Measurements from ENCODE around the gene CCDC137. TPM values are rescaled to one million over a fixed set of nuclear protein-coding genes. Genes with fewer than 3 reads are reported as not detected.

CCDC137 gene
- total RNA-seq, 1 experiment from 2014 or later = 40.7 TPM

- Histone ChIP-seq H3K36me3 (replicated peaks; ENCODE audit: control insufficient read depth, insufficient read depth, low read length) (no peaks in the 10 kb centered on the region), H3K27me3 (ENCODE audit: control insufficient read depth, insufficient read depth, low read length) (peaks cover 20% of the 10 kb centered on the region)
- peak; percentile 57 for DNase-seq
Observed at GRCh38 chr17:81644976-81645952, 21.3 kb upstream of the CCDC137 start.

GRCh38 chr17:81646869-81647600 lies 19.5 kb upstream of the CCDC137 start:
- peak; percentile 64 for DNase-seq
- Histone ChIP-seq H3K36me3 (replicated peaks; ENCODE audit: control insufficient read depth, insufficient read depth, low read length) (no peaks in the 10 kb centered on the region), H3K4me3 (ENCODE audit: insufficient read depth, low read depth, low read length) (no peak overlapping the region; the same call in 1 of the 2 replicates), H3K27me3 (ENCODE audit: control insufficient read depth, insufficient read depth, low read length) (peaks cover 20% of the 10 kb centered on the region)

More at GRCh38 chr17:81644976-81645952, 21.3 kb upstream of the CCDC137 start:
- no peak overlapping the region for H3K4me3 ChIP-seq (ENCODE audit: insufficient read depth, low read depth, low read length)

- peaks cover 20% of the 10 kb centered on the region for H3K27me3 ChIP-seq (ENCODE audit: control insufficient read depth, insufficient read depth, low read length)
- no peak for DNase-seq
- no peaks in the 10 kb centered on the region for H3K36me3 ChIP-seq (replicated peaks; ENCODE audit: control insufficient read depth, insufficient read depth, low read length)
- H3K4me3 ChIP-seq (ENCODE audit: insufficient read depth, low read depth, low read length) = peak overlapping the region; percentile 31; the same call in 1 of the 2 replicates
Observed at GRCh38 chr17:81647640-81648012, 18.9 kb upstream of the CCDC137 start.

GRCh38 chr17:81648013-81648706 lies 18.4 kb upstream of the CCDC137 start:
- DNase-seq = peak; percentile 81
- Histone ChIP-seq H3K27me3 (ENCODE audit: control insufficient read depth, insufficient read depth, low read length) (peaks cover 20% of the 10 kb centered on the region), H3K4me3 (ENCODE audit: insufficient read depth, low read depth, low read length) (peak overlapping the region; percentile 31), H3K36me3 (replicated peaks; ENCODE audit: control insufficient read depth, insufficient read depth, low read length) (no peaks in the 10 kb centered on the region)

GRCh38 chr17:81648707-81649085 lies 17.8 kb upstream of the CCDC137 start:
- DNase-seq = peak; percentile 57

GRCh38 chr17:81650951-81651350 lies 15.6 kb upstream of the CCDC137 start:
- H3K36me3 ChIP-seq (replicated peaks; ENCODE audit: control insufficient read depth, insufficient read depth, low read length) = no peaks in the 10 kb centered on the region
- no peak for DNase-seq
- peaks cover 20% of the 10 kb centered on the region for H3K27me3 ChIP-seq (ENCODE audit: control insufficient read depth, insufficient read depth, low read length)
- no peak overlapping the region for H3K4me3 ChIP-seq (ENCODE audit: insufficient read depth, low read depth, low read length)

More at GRCh38 chr17:81648707-81649085, 17.8 kb upstream of the CCDC137 start:
- no peaks in the 10 kb centered on the region for H3K36me3 ChIP-seq (replicated peaks; ENCODE audit: control insufficient read depth, insufficient read depth, low read length)
- H3K27me3 ChIP-seq (ENCODE audit: control insufficient read depth, insufficient read depth, low read length) = peaks cover 20% of the 10 kb centered on the region
- H3K4me3 ChIP-seq (ENCODE audit: insufficient read depth, low read depth, low read length) = peak overlapping the region; percentile 31; the same call in 1 of the 2 replicates

GRCh38 chr17:81651692-81652091 lies 14.8 kb upstream of the CCDC137 start:
- Histone ChIP-seq H3K27me3 (ENCODE audit: control insufficient read depth, insufficient read depth, low read length) (peaks cover 20% of the 10 kb centered on the region), H3K36me3 (replicated peaks; ENCODE audit: control insufficient read depth, insufficient read depth, low read length) (no peaks in the 10 kb centered on the region), H3K4me3 (ENCODE audit: insufficient read depth, low read depth, low read length) (no peak overlapping the region)
- peak; percentile 52 for DNase-seq

GRCh38 chr17:81652906-81653771 lies 13.4 kb upstream of the CCDC137 start:
- peaks cover 9% of the 10 kb centered on the region for H3K27me3 ChIP-seq (ENCODE audit: control insufficient read depth, insufficient read depth, low read length)
- peak; percentile 94 for DNase-seq
- no peaks in the 10 kb centered on the region for H3K36me3 ChIP-seq (replicated peaks; ENCODE audit: control insufficient read depth, insufficient read depth, low read length)
- H3K4me3 ChIP-seq (ENCODE audit: insufficient read depth, low read depth, low read length) = peak overlapping the region; percentile 25

GRCh38 chr17:81655378-81656117 lies 11.0 kb upstream of the CCDC137 start:
- Histone ChIP-seq H3K27me3 (ENCODE audit: control insufficient read depth, insufficient read depth, low read length) (no peaks in the 10 kb centered on the region), H3K36me3 (replicated peaks; ENCODE audit: control insufficient read depth, insufficient read depth, low read length) (no peaks in the 10 kb centered on the region), H3K4me3 (ENCODE audit: insufficient read depth, low read depth, low read length) (no peak overlapping the region)
- DNase-seq = peak; percentile 72

GRCh38 chr17:81656118-81656743 lies 10.3 kb upstream of the CCDC137 start, which contains the start of gene PDE6G:
Gene PDE6G (minus strand): TSS chr17:81656542. CDS start chr17:81653305, 3,237 bp downstream.
- no peak for DNase-seq
- no peaks in the 10 kb centered on the region for H3K27me3 ChIP-seq (ENCODE audit: control insufficient read depth, insufficient read depth, low read length)
- no peaks in the 10 kb centered on the region for H3K36me3 ChIP-seq (replicated peaks; ENCODE audit: control insufficient read depth, insufficient read depth, low read length)
- no peak within 1 kb of the TSS for H3K4me3 ChIP-seq (ENCODE audit: insufficient read depth, low read depth, low read length)

GRCh38 chr17:81656835-81657234 lies 9.7 kb upstream of the CCDC137 start:
- peak; percentile 37 for DNase-seq
- Histone ChIP-seq H3K27me3 (ENCODE audit: control insufficient read depth, insufficient read depth, low read length) (no peaks in the 10 kb centered on the region), H3K36me3 (replicated peaks; ENCODE audit: control insufficient read depth, insufficient read depth, low read length) (no peaks in the 10 kb centered on the region), H3K4me3 (ENCODE audit: insufficient read depth, low read depth, low read length) (no peak overlapping the region)

GRCh38 chr17:81659038-81659437 lies 7.5 kb upstream of the CCDC137 start:
- no peaks in the 10 kb centered on the region for H3K36me3 ChIP-seq (replicated peaks; ENCODE audit: control insufficient read depth, insufficient read depth, low read length)
- DNase-seq = no peak
- H3K27me3 ChIP-seq (ENCODE audit: control insufficient read depth, insufficient read depth, low read length) = no peaks in the 10 kb centered on the region
- no peak overlapping the region for H3K4me3 ChIP-seq (ENCODE audit: insufficient read depth, low read depth, low read length)

- H3K27me3 ChIP-seq (ENCODE audit: control insufficient read depth, insufficient read depth, low read length) = no peaks in the 10 kb centered on the region
- H3K36me3 ChIP-seq (replicated peaks; ENCODE audit: control insufficient read depth, insufficient read depth, low read length) = peaks cover 2% of the 10 kb centered on the region
- H3K4me3 ChIP-seq (ENCODE audit: insufficient read depth, low read depth, low read length) = no peak overlapping the region
- DNase-seq = no peak
Observed at GRCh38 chr17:81660441-81660840, 6.1 kb upstream of the CCDC137 start.
